Activated naive CD4-positive, alpha-beta T cell treated with anti-CD3 and anti-CD28 coated beads, Interleukin-2, amount 10 ng/mL, durations not matched to agents 7 days and 5 days (primary cell): ENCODE results near the gene NXF2B.
"Not testable (repeated sequence)": the region's sequence is repeated elsewhere in the genome, so short reads cannot be mapped to it uniquely, and the experiment has no call there.

Experiments
- CTCF ChIA-PET: fragments of 350-600 bp; sonication (Branson Sonifier 250); formaldehyde crosslinking; loops from one replicate; lab custom pipeline; 2021; ENCODE audit warnings: antibody characterized with exemption; lab: Charles Lee
- DNase-seq: peaks from one replicate; pipeline ENCODE4 v3.0.0-alpha.2; 2020
- H3K27ac Mint-ChIP-seq: one replicate; pipeline ENCODE4 v1.8.0; 2021; ENCODE audit warnings: mild to moderate bottlenecking, moderate library complexity, mixed read lengths
- H3K27me3 Mint-ChIP-seq: one replicate; pipeline ENCODE4 v1.8.0; 2021; ENCODE audit warnings: mild to moderate bottlenecking, mixed read lengths
- H3K36me3 Mint-ChIP-seq: one replicate; pipeline ENCODE4 v1.8.0; 2021; ENCODE audit warnings: mixed read lengths
- H3K4me1 Mint-ChIP-seq: one replicate; pipeline ENCODE4 v1.8.0; 2021; ENCODE audit warnings: mixed read lengths
- H3K4me3 Mint-ChIP-seq: one replicate; pipeline ENCODE4 v1.8.0; 2021; ENCODE audit warnings: mild to moderate bottlenecking, moderate library complexity, mixed read lengths
- H3K9me3 Mint-ChIP-seq: one replicate; pipeline ENCODE4 v1.8.0; 2021; ENCODE audit warnings: mixed read lengths

NXF2B gene

GRCh38 chrX:102439908-102440307 is at the start of gene NXF2B:
TSS of gene NXF2B (minus strand) at chrX:102440008. CDS start at chrX:102380036, 59,972 bp downstream.
- not testable (repeated sequence) for DNase-seq, H3K27ac Mint-ChIP-seq, H3K4me3 Mint-ChIP-seq

GRCh38 chrX:102478765-102479164 is 39.0 kb upstream of the NXF2B start:
- H3K4me1 Mint-ChIP-seq, H3K27me3 Mint-ChIP-seq, CTCF ChIA-PET, DNase-seq, H3K4me3 Mint-ChIP-seq, H3K9me3 Mint-ChIP-seq, H3K36me3 Mint-ChIP-seq, H3K27ac Mint-ChIP-seq: not testable (repeated sequence)

More at GRCh38 chrX:102439908-102440307, at the start of gene NXF2B:
- H3K36me3 Mint-ChIP-seq, H3K27me3 Mint-ChIP-seq, CTCF ChIA-PET, H3K9me3 Mint-ChIP-seq, H3K4me1 Mint-ChIP-seq: not testable (repeated sequence)

DNA sequence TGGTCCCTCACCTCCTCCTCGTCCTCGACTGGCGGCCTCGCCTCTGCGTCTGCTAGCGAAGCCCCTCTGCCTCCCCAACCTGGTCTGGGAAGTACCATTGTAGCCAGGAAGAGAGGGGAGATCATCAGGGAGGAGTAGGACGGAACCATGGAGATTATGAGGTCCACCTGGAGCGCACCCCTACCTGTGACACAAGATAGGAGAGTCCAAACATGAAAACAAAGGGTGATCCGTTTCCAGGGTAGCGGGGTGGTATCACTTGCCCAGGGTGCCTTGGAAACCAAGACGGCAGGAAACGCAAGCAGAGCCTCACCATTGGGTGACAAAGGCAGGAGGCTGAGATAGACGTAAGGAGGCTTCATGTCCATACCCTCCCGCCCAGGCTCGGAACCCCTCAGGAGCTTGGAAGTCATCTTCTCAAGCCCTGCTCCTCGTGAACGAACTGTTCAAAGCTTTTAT is 32.0 kb upstream of the NXF2B start, which contains the start of gene TCP11X2:
TCP11X2 (minus strand) TSS at position 51 of the 459 bp plus-strand sequence.
- H3K4me1 Mint-ChIP-seq, CTCF ChIA-PET, H3K27ac Mint-ChIP-seq: not testable (repeated sequence)

GRCh38 chrX:102470215-102470614 is 30.4 kb upstream of the NXF2B start:
- H3K36me3 Mint-ChIP-seq, H3K4me1 Mint-ChIP-seq, H3K27ac Mint-ChIP-seq, CTCF ChIA-PET, H3K9me3 Mint-ChIP-seq, H3K27me3 Mint-ChIP-seq, H3K4me3 Mint-ChIP-seq, DNase-seq: not testable (repeated sequence)

More for the DNA sequence above, 32.0 kb upstream of the NXF2B start, which contains the start of gene TCP11X2:
- H3K27me3 Mint-ChIP-seq, H3K9me3 Mint-ChIP-seq, DNase-seq, H3K4me3 Mint-ChIP-seq, H3K36me3 Mint-ChIP-seq: not testable (repeated sequence)

GRCh38 chrX:102458615-102459014 is 18.8 kb upstream of the NXF2B start:
- H3K4me1 Mint-ChIP-seq, H3K27me3 Mint-ChIP-seq, H3K36me3 Mint-ChIP-seq, H3K27ac Mint-ChIP-seq, CTCF ChIA-PET, DNase-seq, H3K9me3 Mint-ChIP-seq, H3K4me3 Mint-ChIP-seq: not testable (repeated sequence)

GRCh38 chrX:102414493-102414892 is 25.3 kb downstream of the NXF2B start:
- CTCF ChIA-PET, H3K9me3 Mint-ChIP-seq, H3K27ac Mint-ChIP-seq, H3K4me3 Mint-ChIP-seq, H3K27me3 Mint-ChIP-seq, H3K4me1 Mint-ChIP-seq, H3K36me3 Mint-ChIP-seq, DNase-seq: not testable (repeated sequence)

DNA sequence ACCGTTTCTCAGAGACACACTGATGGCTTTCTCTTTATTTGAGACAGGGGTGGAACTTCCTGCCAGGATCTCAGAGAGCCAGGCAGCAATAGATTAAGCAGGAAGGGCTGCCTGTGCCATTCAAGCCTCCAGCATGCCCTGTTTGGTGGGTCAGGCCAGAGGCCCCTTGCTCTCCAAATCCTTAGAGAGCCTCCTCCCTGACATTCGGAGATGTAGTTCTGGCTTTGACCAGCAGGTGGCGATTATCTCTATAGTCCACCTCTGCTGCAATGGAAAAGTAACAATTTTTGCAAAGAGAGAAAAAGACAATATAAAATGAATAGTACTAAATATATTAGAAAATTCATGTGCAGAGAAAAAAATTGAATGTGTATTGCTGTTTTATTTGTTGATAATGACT is 93.9 kb downstream of the NXF2B start:
- Mint-ChIP-seq H3K27ac (no peak overlapping the region), H3K27me3 (no peaks in the 10 kb centered on the region), H3K9me3 (no peaks in the 10 kb centered on the region), H3K4me3 (no peak overlapping the region), H3K4me1 (no peaks in the 10 kb centered on the region), H3K36me3 (no peaks in the 10 kb centered on the region)
- CTCF ChIA-PET, result no interaction called here
- DNase-seq, result peak; percentile 69

DNA sequence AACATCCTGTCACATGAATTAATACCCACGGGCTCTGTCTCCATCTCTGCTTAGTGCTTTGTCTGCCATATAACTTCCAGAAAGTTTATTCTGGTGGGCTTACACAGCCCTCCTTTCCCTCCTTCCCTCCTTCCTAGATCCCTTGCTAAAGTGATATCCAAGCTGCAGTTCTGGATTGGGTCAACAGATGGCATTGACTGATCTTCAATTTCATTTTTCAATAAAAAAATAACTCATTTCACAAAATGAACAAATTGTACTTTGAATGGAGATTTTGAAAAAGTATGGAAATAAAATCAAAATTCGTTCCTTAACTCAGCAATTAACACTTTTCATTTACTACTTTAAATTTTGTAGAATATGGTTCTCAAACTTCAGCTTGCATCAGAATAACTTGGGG is 97.9 kb downstream of the NXF2B start:
- Mint-ChIP-seq H3K4me3 (no peak overlapping the region), H3K27ac (no peak overlapping the region), H3K4me1 (no peaks in the 10 kb centered on the region), H3K36me3 (no peaks in the 10 kb centered on the region), H3K9me3 (no peaks in the 10 kb centered on the region), H3K27me3 (no peaks in the 10 kb centered on the region)
- DNase-seq, result no peak
- CTCF ChIA-PET, result interaction anchor here (1.4 kb wide), 1 partner anchor 191 kb away, joined by 3 read pairs; no protein-coding TSS in a partner anchor

DNA sequence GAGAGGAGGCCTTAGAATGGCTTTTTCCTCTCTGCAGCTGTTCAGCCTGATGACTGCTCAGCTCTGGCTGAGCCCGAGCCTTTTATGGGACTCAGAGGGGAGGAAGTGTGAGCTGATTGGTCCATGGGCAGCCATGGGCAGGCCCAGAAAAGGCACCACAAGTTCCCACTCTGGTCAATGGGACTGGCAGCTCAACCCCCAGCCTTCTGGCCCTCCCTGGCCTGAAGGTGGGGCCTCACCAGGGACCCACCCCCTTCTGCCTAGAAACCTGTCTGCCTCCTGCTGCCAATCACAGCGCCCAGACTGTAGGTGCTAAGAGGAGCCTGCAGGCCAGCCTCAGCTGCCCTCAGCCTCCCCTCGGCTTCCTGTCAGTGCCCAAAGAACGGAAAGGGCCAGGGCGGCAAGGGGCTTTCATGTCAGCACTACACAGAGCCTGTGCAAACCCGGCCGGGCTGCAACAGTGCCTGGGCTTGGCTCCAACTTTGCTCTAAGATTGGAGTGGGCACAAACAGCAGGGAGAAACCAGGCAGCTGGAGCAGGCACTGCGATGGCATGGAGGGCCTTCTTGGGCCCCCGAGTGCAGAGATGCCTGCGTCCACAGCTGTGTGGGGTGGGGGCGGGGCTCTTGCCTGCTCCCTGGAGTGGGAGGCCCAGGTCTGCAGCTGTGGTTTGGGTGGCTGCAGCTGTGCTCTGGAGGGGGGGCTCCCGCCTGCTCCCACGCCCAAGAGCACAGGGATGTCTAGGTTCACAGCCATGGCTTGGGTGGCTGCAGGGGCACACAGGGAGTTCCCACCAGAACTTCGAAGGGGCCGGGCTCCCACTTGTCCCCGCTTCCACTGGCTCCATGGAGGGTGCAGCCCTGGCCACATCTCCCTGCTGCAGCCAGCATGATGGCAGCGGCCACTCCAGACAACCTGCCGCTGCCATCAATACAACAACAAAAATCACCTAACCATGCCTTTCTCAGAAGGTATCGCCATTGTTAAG is 100.2 kb downstream of the NXF2B start:
- CTCF ChIA-PET, result no interaction called here
- Mint-ChIP-seq H3K4me1 (no peaks in the 10 kb centered on the region), H3K4me3 (no peak overlapping the region)

GRCh38 chrX:102338162-102338561 is 101.6 kb downstream of the NXF2B start:
- no peak overlapping the region for H3K27ac Mint-ChIP-seq
- no peak overlapping the region for H3K4me3 Mint-ChIP-seq
- no peaks in the 10 kb centered on the region for H3K36me3 Mint-ChIP-seq

More for the DNA sequence above, 100.2 kb downstream of the NXF2B start:
- Mint-ChIP-seq H3K9me3 (no peaks in the 10 kb centered on the region), H3K27ac (no peak overlapping the region), H3K36me3 (no peaks in the 10 kb centered on the region), H3K27me3 (no peaks in the 10 kb centered on the region)
- DNase-seq, result peak; percentile 16

More at GRCh38 chrX:102338162-102338561, 101.6 kb downstream of the NXF2B start:
- CTCF ChIA-PET, result no interaction called here
- Mint-ChIP-seq H3K4me1 (no peaks in the 10 kb centered on the region), H3K27me3 (no peaks in the 10 kb centered on the region), H3K9me3 (no peaks in the 10 kb centered on the region)
- DNase-seq, result no peak
